Prostate gland (tissue), 2 donors: ENCODE data around the gene DFFA. TPM values are rescaled to one million over a fixed set of nuclear protein-coding genes. Genes with fewer than 3 reads are reported as not detected.
A peak's percentile ranks its signal among the peaks of the same experiment; 100 is the strongest.
"Not testable (repeated sequence)": the region's sequence is repeated elsewhere in the genome, so short reads cannot be mapped to it uniquely, and the experiment has no call there.

ENCODE experiments used
- DNase-seq: peaks from one replicate; pipeline ENCODE4 v3.0.0-alpha.2; 2019; ENCODE audit warnings: low spot score
- H3K27ac ChIP-seq, 2 donors: fragments of 200-600 bp; sonication (generic); 2 replicates each; pipeline ENCODE4 v1.5.1; 2017 to 2019
- H3K27me3 ChIP-seq: fragments of 200-600 bp; sonication (generic); replicated peaks from 2 replicates; pipeline ENCODE4 v1.5.1; 2019; ENCODE audit not compliant: insufficient read depth
- H3K36me3 ChIP-seq, 2 donors: fragments of 200-600 bp; sonication (generic); 1 replicate in 1 of 2; 2 replicates in 1 of 2; pipeline versions ENCODE4 v1.5.1 to v1.8.1; 2017 to 2019
- H3K4me1 ChIP-seq: fragments of 200-600 bp; sonication (generic); replicated peaks from 2 replicates; pipeline ENCODE4 v1.5.1; 2019
- H3K4me3 ChIP-seq, 2 donors: fragments of 200-600 bp; sonication (generic); 2 replicates each; pipeline ENCODE4 v1.5.1; 2017 to 2019
- H3K9me3 ChIP-seq: fragments of 200-600 bp; sonication (generic); 2 replicates; pipeline ENCODE4 v1.5.1; 2017
- POLR2A ChIP-seq: fragments of 450-650 bp; IDR thresholded peaks from one replicate; pipeline ENCODE4 v1.6.1; 2016; ENCODE audit warnings: antibody characterized with exemption, mild to moderate bottlenecking
- POLR2AphosphoS5 ChIP-seq: sonication (generic); formaldehyde crosslinking; IDR thresholded peaks from one replicate; pipeline ENCODE4 v1.6.1; 2017; ENCODE audit warnings: antibody characterized with exemption
- WGBS: methylation state at CpG from one replicate; pipeline ENCODE4 v1.1.5; 2018; 5-methylcytosine and 5-hydroxymethylcytosine counted together
- intact Hi-C: fragments of 100-400 bp; cut with DNase I; formaldehyde crosslinking; loops from one replicate; pipeline ENCODE4 v1.14.2; 2022
- total RNA-seq, 2 donors: library from RNA; depleted of rRNA; stranded (reverse); fragments of >200 nt; gene quantifications; one replicate each; pipeline ENCODE4 v1.1.0, GENCODE V29; 2016
- TF ChIP-seq, protein P1 (sequence below), 4 experiments: fragments of 200-600 bp in 2 of 4; fragments of 450-650 bp in 2 of 4; sonication (generic) in 2 of 4; IDR thresholded peaks; 1 replicate in 3 of 4; 2 replicates in 1 of 4; pipeline ENCODE4 v1.5.1; 2016 to 2019; ENCODE audit warnings: antibody characterized with exemption in 4 of 4, mild to moderate bottlenecking in 2 of 4, moderate library complexity in 2 of 4

The DFFA gene
- total RNA-seq, 2 donors from 2014 or later: 24.8 to 35.5 TPM

DNA sequence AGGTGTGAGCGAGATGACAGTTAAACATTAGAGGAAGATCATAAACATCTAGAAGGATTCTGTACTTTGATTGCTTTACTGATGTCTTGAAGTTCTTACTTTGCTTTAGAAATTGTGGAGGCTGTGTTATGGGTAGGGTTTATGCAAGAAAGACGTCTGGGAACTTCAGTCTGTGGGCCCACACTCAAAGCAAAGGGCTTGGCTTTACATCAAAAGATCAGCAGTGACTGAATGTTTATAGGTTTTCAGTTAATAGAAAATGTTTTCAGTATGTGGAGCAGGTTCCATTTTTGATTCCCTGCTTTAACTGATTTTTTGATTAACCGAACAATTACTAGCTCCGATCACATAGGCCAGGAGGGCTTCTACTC, 34.3 kb upstream of the DFFA start:
- TF ChIP-seq, protein P1, sequence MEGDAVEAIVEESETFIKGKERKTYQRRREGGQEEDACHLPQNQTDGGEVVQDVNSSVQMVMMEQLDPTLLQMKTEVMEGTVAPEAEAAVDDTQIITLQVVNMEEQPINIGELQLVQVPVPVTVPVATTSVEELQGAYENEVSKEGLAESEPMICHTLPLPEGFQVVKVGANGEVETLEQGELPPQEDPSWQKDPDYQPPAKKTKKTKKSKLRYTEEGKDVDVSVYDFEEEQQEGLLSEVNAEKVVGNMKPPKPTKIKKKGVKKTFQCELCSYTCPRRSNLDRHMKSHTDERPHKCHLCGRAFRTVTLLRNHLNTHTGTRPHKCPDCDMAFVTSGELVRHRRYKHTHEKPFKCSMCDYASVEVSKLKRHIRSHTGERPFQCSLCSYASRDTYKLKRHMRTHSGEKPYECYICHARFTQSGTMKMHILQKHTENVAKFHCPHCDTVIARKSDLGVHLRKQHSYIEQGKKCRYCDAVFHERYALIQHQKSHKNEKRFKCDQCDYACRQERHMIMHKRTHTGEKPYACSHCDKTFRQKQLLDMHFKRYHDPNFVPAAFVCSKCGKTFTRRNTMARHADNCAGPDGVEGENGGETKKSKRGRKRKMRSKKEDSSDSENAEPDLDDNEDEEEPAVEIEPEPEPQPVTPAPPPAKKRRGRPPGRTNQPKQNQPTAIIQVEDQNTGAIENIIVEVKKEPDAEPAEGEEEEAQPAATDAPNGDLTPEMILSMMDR (IDR thresholded peaks at IDR 0.05): no peak
- TF ChIP-seq POLR2AphosphoS5: no peak
- no peak for TF ChIP-seq POLR2A
- Histone ChIP-seq H3K27ac (no peak overlapping the region), H3K27me3 (no peaks in the 10 kb centered on the region), H3K36me3 (no peaks in the 10 kb centered on the region), H3K4me1 (peaks cover 10% of the 10 kb centered on the region), H3K9me3 (no peaks in the 10 kb centered on the region), H3K4me3 (no peak overlapping the region)
- intact Hi-C loops: loop anchor here (5.0 kb wide), 1 partner anchor 361 kb away; no protein-coding TSS in a partner anchor
- no peak for DNase-seq
- 62% methylated on average over 4 of the region's 4 CpGs for WGBS

DNA sequence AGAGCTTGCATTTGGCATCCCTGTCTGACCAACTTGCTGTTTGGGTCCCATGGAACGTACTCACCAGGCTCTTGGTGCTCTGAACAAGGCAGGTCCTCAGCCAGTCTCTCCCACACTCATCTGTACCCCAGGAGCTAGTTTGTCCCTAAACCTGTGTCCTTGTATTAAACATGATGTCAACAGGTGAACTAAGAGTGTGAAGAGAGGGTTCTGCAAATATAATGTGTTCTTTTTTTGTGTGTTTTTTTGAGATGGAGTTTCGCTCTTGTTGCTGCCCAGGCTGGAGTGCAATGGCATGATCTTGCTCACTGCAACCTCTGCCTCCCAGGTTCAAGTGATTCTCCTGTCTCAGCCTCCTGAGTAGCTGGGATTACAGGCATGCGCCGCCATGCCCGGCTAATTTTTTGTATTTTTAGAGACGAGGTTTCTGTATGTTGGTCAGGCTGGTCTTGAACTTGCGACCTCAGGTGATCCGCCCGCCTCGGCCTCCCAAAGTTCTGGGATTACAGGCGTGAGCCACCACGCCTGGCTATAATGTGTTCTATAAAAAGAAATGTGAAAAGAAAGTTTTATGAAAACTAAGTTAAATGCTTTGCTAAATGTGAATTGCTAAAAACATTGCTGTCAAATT, 33.8 kb upstream of the DFFA start:
- H3K4me3 ChIP-seq, H3K9me3 ChIP-seq, H3K36me3 ChIP-seq, H3K27ac ChIP-seq, DNase-seq, H3K27me3 ChIP-seq: not testable (repeated sequence)
- 93% methylated on average over 12 of the region's 12 CpGs for WGBS
- peaks cover 10% of the 10 kb centered on the region for H3K4me1 ChIP-seq
- intact Hi-C loops: loop anchor here (5.0 kb wide), 1 partner anchor 361 kb away; no protein-coding TSS in a partner anchor

DNA sequence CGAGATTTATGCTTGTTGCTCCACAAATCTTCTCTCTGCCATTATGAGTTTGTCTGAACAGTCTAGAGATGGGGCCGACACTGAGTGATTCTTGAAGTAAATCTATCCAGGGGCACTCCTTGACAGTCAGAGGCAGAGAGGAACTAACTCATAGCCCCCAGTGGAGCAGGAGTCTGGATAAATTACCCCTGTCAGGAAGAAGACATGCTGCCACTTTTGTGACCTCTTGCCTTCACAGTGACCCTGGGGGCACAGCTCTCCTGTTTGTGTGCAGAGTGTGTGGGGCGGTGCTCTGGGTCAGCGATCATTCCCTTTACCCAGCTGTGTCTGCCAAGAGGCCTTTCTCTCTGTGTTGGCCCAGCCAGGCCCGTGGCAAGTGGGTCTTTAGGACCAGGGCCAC, 31.9 kb upstream of the DFFA start:
- DNase-seq: no peak
- H3K4me1 ChIP-seq: no peaks in the 10 kb centered on the region
- H3K9me3 ChIP-seq: no peaks in the 10 kb centered on the region
- no peaks in the 10 kb centered on the region for H3K27me3 ChIP-seq
- WGBS: 57% methylated on average over 5 of the region's 5 CpGs
- H3K36me3 ChIP-seq: no peaks in the 10 kb centered on the region
- no peak overlapping the region for H3K27ac ChIP-seq
- intact Hi-C loops: no loop called here
- no peak overlapping the region for H3K4me3 ChIP-seq
- TF ChIP-seq POLR2A: no peak
- no peak for TF ChIP-seq POLR2AphosphoS5
- TF ChIP-seq, protein P1 (IDR thresholded peaks at IDR 0.05): no peak

DNA sequence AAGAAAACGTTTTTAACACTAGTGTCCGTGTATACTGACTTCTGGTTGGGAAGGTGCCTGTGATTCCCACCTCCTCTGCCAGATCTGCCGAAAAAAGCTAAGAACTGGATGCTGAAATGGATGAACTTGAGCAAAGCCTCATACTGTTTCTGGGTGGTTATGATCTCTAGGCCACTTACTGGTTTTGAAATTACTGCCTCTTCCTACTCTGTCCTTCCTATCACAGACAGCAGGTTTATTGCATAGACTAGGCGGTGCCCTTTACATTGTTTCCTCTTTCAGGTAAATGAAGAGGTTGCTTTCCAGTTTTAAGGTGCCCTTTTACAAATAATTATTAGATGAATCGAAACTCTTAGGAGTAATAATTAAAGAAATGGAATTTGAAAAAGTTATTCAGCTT, 29.9 kb upstream of the DFFA start:
- no peaks in the 10 kb centered on the region for H3K4me1 ChIP-seq
- H3K27ac ChIP-seq: no peak overlapping the region
- H3K4me3 ChIP-seq: no peak overlapping the region
- H3K36me3 ChIP-seq: no peaks in the 10 kb centered on the region
- H3K27me3 ChIP-seq: no peaks in the 10 kb centered on the region
- intact Hi-C loops: no loop called here
- no peak for DNase-seq
- 62% methylated on average over 5 of the region's 5 CpGs for WGBS
- no peaks in the 10 kb centered on the region for H3K9me3 ChIP-seq
- TF ChIP-seq POLR2AphosphoS5: no peak
- TF ChIP-seq POLR2A: no peak
- TF ChIP-seq, protein P1 (IDR thresholded peaks at IDR 0.05): no peak

DNA sequence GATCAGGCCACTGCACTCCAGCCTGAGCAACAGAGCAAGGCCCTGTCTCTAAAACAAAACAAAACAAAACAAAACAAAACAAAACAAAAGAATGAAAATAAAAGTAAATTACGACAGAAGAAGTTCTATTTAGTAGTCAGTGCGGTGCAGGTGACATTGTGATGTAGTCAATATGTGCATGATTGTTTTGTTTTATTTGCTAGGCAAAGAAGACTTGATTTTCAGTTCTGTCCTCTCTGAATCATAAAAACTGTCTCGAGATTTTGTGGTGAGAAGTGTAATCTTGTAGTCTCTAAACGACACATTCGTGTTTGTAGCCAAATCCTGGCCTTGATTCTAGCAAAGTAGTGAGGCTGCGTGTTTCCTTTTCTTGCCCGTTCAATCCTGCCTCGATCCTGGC, 25.9 kb upstream of the DFFA start:
- H3K36me3 ChIP-seq: no peaks in the 10 kb centered on the region
- TF ChIP-seq POLR2AphosphoS5 (no peak), POLR2A (no peak)
- 69% methylated on average over 8 of the region's 8 CpGs for WGBS
- H3K27ac ChIP-seq: peak overlapping the region in 1 of 2 donors; percentile 43
- DNase-seq: no peak
- H3K27me3 ChIP-seq: no peaks in the 10 kb centered on the region
- H3K9me3 ChIP-seq: no peaks in the 10 kb centered on the region
- H3K4me1 ChIP-seq: peaks cover 7% of the 10 kb centered on the region
- intact Hi-C loops: no loop called here
- no peak overlapping the region for H3K4me3 ChIP-seq

DNA sequence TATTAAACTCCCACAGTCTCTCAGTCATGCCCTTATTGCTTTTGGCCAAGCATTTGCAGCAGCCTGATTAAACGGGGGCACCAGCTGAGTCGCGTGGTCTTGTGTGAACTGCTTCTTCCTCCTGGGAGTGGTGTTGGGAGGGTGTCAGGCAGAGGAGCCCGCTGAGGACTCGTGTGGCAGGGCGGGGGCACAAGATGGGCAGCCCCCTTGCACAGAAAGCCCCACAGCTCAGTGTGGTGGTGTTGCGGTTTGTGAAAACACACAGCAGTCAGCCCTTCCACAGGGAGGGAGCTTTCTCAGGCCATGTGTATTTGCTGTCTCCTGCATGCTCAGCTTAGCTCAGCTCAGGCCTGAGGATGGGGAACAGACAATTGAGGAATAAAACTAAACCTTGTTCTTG, 24.8 kb upstream of the DFFA start:
- Histone ChIP-seq H3K36me3 (no peaks in the 10 kb centered on the region), H3K4me1 (peaks cover 7% of the 10 kb centered on the region), H3K27ac (peak overlapping the region; percentile 86 to 90), H3K4me3 (no peak overlapping the region), H3K9me3 (no peaks in the 10 kb centered on the region), H3K27me3 (no peaks in the 10 kb centered on the region)
- TF ChIP-seq POLR2AphosphoS5 (no peak), POLR2A (no peak)
- TF ChIP-seq, protein P1 (IDR thresholded peaks at IDR 0.05): no peak
- DNase-seq: no peak
- WGBS: 65% methylated on average over 7 of the region's 7 CpGs
- intact Hi-C loops: no loop called here
